BE2C (cell line): ENCODE data around the gene POLE. TPM values are rescaled to one million over a fixed set of nuclear protein-coding genes. Genes with fewer than 3 reads are reported as not detected.

Source experiments
- DNase-seq: peaks from one replicate; pipeline ENCODE4 v3.0.0-alpha.2; 2020
- H3K27me3 ChIP-seq: fragments of 250-450 bp; sonication (Bioruptor Pico); 2 replicates; pipeline ENCODE4 v1.5.1; 2020; ENCODE audit warnings: mild to moderate bottlenecking
- H3K36me3 ChIP-seq: fragments of 250-450 bp; sonication (Bioruptor Pico); 2 replicates; pipeline ENCODE4 v1.5.1; 2020; ENCODE audit warnings: mild to moderate bottlenecking
- H3K4me1 ChIP-seq: fragments of 250-450 bp; sonication (Bioruptor Pico); 2 replicates; pipeline ENCODE4 v1.5.1; 2020
- H3K4me3 ChIP-seq: 2 replicates; pipeline ENCODE4 v1.5.1; 2011; ENCODE audit warnings: low read depth, low read length
- H3K9me3 ChIP-seq: fragments of 250-450 bp; sonication (Bioruptor Pico); 2 replicates; pipeline ENCODE4 v1.5.1; 2020
- CTCF ChIP-seq: IDR thresholded peaks from 2 replicates; pipeline ENCODE4 v1.5.1; 2012; ENCODE audit warnings: mild to moderate bottlenecking, low read depth, low read length
- polyA plus RNA-seq: library from polyadenylated mRNA; unstranded; fragments of >200 nt; gene quantifications from one replicate; pipeline ENCODE4 v1.2.1, GENCODE V29; 2012; ENCODE audit warnings: low read depth, missing spikeins; ENCODE audit not compliant: insufficient read length, insufficient read depth

POLE gene, protein sequence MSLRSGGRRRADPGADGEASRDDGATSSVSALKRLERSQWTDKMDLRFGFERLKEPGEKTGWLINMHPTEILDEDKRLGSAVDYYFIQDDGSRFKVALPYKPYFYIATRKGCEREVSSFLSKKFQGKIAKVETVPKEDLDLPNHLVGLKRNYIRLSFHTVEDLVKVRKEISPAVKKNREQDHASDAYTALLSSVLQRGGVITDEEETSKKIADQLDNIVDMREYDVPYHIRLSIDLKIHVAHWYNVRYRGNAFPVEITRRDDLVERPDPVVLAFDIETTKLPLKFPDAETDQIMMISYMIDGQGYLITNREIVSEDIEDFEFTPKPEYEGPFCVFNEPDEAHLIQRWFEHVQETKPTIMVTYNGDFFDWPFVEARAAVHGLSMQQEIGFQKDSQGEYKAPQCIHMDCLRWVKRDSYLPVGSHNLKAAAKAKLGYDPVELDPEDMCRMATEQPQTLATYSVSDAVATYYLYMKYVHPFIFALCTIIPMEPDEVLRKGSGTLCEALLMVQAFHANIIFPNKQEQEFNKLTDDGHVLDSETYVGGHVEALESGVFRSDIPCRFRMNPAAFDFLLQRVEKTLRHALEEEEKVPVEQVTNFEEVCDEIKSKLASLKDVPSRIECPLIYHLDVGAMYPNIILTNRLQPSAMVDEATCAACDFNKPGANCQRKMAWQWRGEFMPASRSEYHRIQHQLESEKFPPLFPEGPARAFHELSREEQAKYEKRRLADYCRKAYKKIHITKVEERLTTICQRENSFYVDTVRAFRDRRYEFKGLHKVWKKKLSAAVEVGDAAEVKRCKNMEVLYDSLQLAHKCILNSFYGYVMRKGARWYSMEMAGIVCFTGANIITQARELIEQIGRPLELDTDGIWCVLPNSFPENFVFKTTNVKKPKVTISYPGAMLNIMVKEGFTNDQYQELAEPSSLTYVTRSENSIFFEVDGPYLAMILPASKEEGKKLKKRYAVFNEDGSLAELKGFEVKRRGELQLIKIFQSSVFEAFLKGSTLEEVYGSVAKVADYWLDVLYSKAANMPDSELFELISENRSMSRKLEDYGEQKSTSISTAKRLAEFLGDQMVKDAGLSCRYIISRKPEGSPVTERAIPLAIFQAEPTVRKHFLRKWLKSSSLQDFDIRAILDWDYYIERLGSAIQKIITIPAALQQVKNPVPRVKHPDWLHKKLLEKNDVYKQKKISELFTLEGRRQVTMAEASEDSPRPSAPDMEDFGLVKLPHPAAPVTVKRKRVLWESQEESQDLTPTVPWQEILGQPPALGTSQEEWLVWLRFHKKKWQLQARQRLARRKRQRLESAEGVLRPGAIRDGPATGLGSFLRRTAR (N-terminal part only)
- 22.4 TPM for polyA plus RNA-seq

- DNase-seq = peak; percentile 98
- H3K27me3 ChIP-seq = 0 out of 2 replicates have a peak, but pooled peaks cover 2% of the 10 kb centered on the region
- no peak for TF ChIP-seq CTCF
- H3K4me3 ChIP-seq = peak within 1 kb of the TSS; percentile 66
- H3K4me1 ChIP-seq = no peaks in the 10 kb centered on the region
- no peaks in the 10 kb centered on the region for H3K9me3 ChIP-seq
- peaks cover 6% of the 10 kb centered on the region for H3K36me3 ChIP-seq
Measured at GRCh38 chr12:132687211-132688164, at the start of gene POLE, which contains the start of gene PXMP2. Gene POLE (minus strand): TSS chr12:132687342. CDS start chr12:132687315, 27 bp downstream. Gene PXMP2 (plus strand): TSS chr12:132687587. CDS start chr12:132687671, 84 bp downstream.

DNA sequence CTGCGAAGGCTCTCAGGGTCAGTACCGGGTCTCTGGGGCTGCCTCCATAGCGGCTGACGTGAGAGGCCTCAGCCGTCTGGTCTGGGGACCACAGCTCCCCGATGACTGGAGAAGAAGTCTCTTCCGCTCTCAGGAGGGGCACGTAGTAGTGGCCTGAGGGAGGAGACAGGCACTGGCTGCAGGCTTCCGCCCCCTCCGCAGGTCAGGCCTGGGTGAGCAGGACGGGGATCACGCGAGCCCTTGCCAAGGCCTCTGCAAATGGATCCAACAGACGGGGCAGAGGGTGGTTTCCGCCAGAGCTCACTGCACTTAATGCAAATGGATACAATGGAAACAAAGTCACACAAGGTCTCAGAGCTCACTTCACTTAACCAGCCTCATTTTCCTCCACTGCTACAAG, 49.8 kb upstream of the POLE start:
- no peak for TF ChIP-seq CTCF
- Histone ChIP-seq H3K4me1 (no peaks in the 10 kb centered on the region), H3K9me3 (no peaks in the 10 kb centered on the region), H3K4me3 (no peak overlapping the region), H3K27me3 (no peaks in the 10 kb centered on the region), H3K36me3 (peaks cover 81% of the 10 kb centered on the region)
- no peak for DNase-seq

GRCh38 chr12:132736378-132736777, 49.2 kb upstream of the POLE start:
- no peak for DNase-seq
- H3K4me3 ChIP-seq = no peak overlapping the region
- peaks cover 79% of the 10 kb centered on the region for H3K36me3 ChIP-seq
- no peaks in the 10 kb centered on the region for H3K4me1 ChIP-seq
- no peak for TF ChIP-seq CTCF
- no peaks in the 10 kb centered on the region for H3K9me3 ChIP-seq
- no peaks in the 10 kb centered on the region for H3K27me3 ChIP-seq

- DNase-seq = no peak
- Histone ChIP-seq H3K4me3 (no peak overlapping the region), H3K27me3 (no peaks in the 10 kb centered on the region), H3K9me3 (no peaks in the 10 kb centered on the region), H3K36me3 (peaks cover 79% of the 10 kb centered on the region), H3K4me1 (no peaks in the 10 kb centered on the region)
- no peak for TF ChIP-seq CTCF
Measured at GRCh38 chr12:132735496-132735895, 48.4 kb upstream of the POLE start.

DNA sequence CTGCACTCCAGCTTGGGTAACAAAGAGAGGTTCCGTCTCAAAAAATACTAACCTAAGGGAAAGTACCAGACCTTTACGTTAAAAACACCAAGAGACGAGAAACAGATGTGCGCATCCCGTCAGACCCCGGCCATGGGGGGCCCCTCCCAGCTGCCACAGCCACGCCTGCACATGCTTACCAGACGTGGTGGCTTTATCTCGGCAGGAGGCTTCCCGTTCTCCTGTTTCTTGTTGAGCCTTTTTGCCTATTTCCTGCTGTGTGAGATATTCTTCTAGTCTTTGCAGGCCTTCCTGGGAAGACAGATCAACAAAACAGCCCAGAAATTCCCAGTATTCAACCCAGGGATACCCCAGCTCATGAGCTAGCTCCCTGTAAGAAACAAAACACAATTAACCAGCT, 47.1 kb upstream of the POLE start:
- H3K4me1 ChIP-seq = no peaks in the 10 kb centered on the region
- H3K4me3 ChIP-seq = no peak overlapping the region
- H3K9me3 ChIP-seq = no peaks in the 10 kb centered on the region
- peaks cover 72% of the 10 kb centered on the region for H3K36me3 ChIP-seq
- no peak for DNase-seq
- no peak for TF ChIP-seq CTCF
- no peaks in the 10 kb centered on the region for H3K27me3 ChIP-seq
